HG03025 (cell line): Measurements from ENCODE around the gene OCA2.

Source experiments
- ATAC-seq: cut with Tn5 transposase; IDR thresholded peaks from one replicate; pipeline ENCODE4 v1.9.1; 2021; ENCODE audit warnings: mild to moderate bottlenecking, moderate library complexity; ENCODE audit not compliant: unreplicated experiment, low FRiP score

The OCA2 gene

GRCh38 chr15:27889258-27889657 is 209.9 kb downstream of the OCA2 start:
- no peak for ATAC-seq

- ATAC-seq: no peak
Observed at GRCh38 chr15:27885201-27885600, 213.9 kb downstream of the OCA2 start.

GRCh38 chr15:27884726-27885125 is 214.4 kb downstream of the OCA2 start:
- ATAC-seq: no peak

- no peak for ATAC-seq
Observed at GRCh38 chr15:27878841-27879240, 220.3 kb downstream of the OCA2 start.

- ATAC-seq: no peak
Observed at GRCh38 chr15:27873828-27874227, 225.3 kb downstream of the OCA2 start.

- no peak for ATAC-seq
Observed at GRCh38 chr15:27873039-27873438, 226.1 kb downstream of the OCA2 start.

- ATAC-seq: no peak
Observed at GRCh38 chr15:27872355-27872754, 226.8 kb downstream of the OCA2 start.

GRCh38 chr15:27871902-27872260 is 227.2 kb downstream of the OCA2 start:
- no peak for ATAC-seq

- no peak for ATAC-seq
Observed at GRCh38 chr15:27871078-27871901, 227.8 kb downstream of the OCA2 start.

- no peak for ATAC-seq
Observed at GRCh38 chr15:27870320-27870719, 228.8 kb downstream of the OCA2 start.

GRCh38 chr15:27869697-27870281 is 229.3 kb downstream of the OCA2 start:
- ATAC-seq: no peak

- ATAC-seq: no peak
Observed at GRCh38 chr15:27868828-27869404, 230.2 kb downstream of the OCA2 start.

GRCh38 chr15:27867861-27868260 is 231.3 kb downstream of the OCA2 start:
- ATAC-seq: no peak

- ATAC-seq: no peak
Observed at GRCh38 chr15:27866505-27867165, 232.5 kb downstream of the OCA2 start.

GRCh38 chr15:27865926-27866325 is 233.2 kb downstream of the OCA2 start:
- no peak for ATAC-seq

GRCh38 chr15:27865323-27865922 is 233.7 kb downstream of the OCA2 start:
- ATAC-seq: no peak

- ATAC-seq: no peak
Observed at GRCh38 chr15:27864719-27865118, 234.4 kb downstream of the OCA2 start.

- ATAC-seq: no peak
Observed at GRCh38 chr15:27864086-27864485, 235.0 kb downstream of the OCA2 start.

GRCh38 chr15:27863000-27863399 is 236.1 kb downstream of the OCA2 start:
- no peak for ATAC-seq

- no peak for ATAC-seq
Observed at GRCh38 chr15:27861171-27861570, 237.9 kb downstream of the OCA2 start.

- no peak for ATAC-seq
Observed at GRCh38 chr15:27855137-27855536, 244.0 kb downstream of the OCA2 start.
